ENCODE measurements around the gene TRIM31.

- no peak for TF ChIP-seq POLR2AphosphoS5 (IDR thresholded peaks at IDR 0.05)
- no peak for TF ChIP-seq POLR2A (IDR thresholded peaks at IDR 0.05; ENCODE audit: low read depth)
- TF ChIP-seq CTCF (IDR thresholded peaks at IDR 0.05), result no peak
Measured at GRCh38 chr6:30104661-30105060, 8.2 kb downstream of the TRIM31 start.

Measured in esophagus muscularis mucosa (tissue), 3 donors.